HG03175 (cell line): ENCODE data around the gene RFX5.
"Not testable (repeated sequence)": the region's sequence is repeated elsewhere in the genome, so short reads cannot be mapped to it uniquely, and the experiment has no call there.

Source experiments
- ATAC-seq: cut with Tn5 transposase; IDR thresholded peaks from one replicate; pipeline ENCODE4 v1.9.1; 2021; ENCODE audit warnings: mild to moderate bottlenecking, moderate library complexity; ENCODE audit not compliant: unreplicated experiment

Gene RFX5

GRCh38 chr1:151362308-151363155 is 15.5 kb upstream of the RFX5 start:
- no peak for ATAC-seq

- no peak for ATAC-seq
These were observed 14.8 kb upstream of the RFX5 start for GRCh38 chr1:151361883-151362282.

GRCh38 chr1:151356696-151357095 is 9.6 kb upstream of the RFX5 start:
- no peak for ATAC-seq

- ATAC-seq = no peak
These were observed 5.1 kb upstream of the RFX5 start for GRCh38 chr1:151352021-151352718.

DNA sequence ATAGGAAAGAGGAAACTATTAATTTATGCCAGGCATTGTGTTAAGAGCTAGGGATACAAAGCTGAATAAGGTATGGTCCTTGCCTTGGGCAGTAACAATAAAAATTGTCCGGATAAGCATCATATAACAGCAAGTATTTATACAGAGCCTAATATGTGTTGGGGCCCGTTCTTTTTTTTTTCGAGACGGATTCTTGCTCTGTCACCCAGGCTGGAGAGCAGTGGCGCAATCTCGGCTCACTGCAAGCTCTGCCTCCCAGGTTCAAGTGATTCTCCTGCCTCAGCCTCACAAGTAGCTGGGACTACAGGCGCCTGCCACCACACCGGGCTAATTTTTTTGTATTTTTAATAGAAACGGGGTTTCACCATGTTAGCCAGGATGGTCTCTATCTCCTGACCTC is 3.3 kb upstream of the RFX5 start:
- ATAC-seq = not testable (repeated sequence)

DNA sequence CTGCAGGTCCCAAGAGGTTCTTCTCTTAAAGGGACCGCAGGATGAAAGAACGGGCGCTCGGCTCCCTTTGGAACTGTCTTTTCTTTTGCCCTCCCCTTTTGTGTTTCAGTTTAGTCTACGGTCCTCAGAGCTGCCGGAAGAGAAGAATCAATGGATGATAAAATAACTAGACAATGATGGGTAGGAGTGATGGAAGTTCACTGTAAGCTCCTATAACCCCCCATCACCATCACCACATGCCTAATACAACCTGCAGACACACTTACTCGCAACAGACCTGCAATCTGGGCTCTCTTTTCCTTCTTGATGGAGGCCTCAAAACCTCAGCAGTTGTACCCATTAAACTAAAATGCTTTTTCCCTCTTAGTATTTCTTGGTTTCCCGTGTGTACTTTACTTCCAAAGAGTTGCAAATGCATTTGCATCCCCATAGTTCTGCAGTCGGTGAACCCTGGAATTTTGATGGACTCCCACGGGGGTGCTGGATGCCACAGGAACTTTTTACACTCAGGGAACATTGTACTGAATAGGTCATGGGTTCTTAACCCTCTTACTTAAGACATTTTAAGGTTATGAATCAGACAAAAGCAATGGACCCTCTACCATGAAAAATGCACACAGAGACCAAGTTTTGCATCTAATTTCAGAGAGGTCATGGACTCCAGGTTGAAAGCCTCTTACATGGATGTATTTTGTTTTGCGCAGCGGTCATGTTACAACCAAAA is 633 bp upstream of the RFX5 start:
- no peak for ATAC-seq

DNA sequence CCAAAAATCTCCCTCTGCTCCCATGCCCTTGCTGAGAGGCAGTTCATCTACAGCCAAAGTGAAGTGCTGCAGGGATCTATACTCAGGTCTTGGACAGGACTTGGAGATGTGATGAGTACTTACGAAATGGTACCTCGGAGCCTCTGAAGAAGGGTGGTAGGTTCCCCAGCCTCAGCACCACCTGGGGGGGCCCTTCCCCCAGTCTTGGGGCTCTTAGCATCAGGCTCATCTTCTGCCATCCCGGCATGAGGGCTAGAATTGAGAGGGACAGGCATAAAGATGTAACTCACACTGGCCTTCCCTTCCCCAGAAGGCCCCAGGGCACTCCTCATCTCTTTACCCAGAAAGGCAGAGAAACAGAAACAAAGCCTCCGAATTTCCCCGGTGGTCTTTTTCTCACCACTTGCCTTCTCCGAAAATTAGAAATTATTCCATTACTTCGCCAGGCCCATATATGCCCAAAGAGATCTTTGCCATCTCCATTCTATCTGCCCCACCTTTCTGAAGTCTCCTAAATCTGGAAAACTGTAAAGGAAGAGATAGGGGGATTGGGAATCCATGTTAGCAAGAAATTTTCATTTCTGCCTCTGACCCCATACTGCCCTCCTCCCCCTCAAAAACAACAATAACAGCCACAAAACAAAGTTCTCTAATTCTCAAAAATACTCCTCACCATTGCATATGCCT is 827 bp downstream of the RFX5 start:
- no peak for ATAC-seq

GRCh38 chr1:151344291-151344690 is 2.8 kb downstream of the RFX5 start:
- no peak for ATAC-seq

GRCh38 chr1:151343587-151343986 is 3.5 kb downstream of the RFX5 start:
- no peak for ATAC-seq

DNA sequence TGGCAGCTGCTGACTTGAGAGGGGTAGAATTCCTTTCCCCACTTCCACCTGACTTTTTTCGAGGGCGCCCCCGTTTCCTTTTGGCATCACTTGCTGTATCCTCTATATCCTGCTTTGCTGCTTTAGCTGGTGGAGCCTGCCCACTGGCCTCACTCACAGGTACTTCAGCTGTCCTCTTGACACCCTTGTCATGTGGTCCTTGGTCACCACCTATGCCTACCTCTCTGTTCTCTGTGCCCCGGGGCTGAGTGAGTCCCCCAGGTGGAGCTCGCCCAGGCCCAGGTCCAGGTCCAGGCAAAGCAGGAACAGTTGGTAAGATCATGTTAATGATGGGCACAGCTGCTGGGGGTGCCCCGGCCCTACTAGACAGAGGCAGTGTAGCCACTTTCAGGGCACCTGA is 4.5 kb downstream of the RFX5 start:
- no peak for ATAC-seq

- no peak for ATAC-seq
These were observed 5.0 kb downstream of the RFX5 start for GRCh38 chr1:151342021-151342420.

DNA sequence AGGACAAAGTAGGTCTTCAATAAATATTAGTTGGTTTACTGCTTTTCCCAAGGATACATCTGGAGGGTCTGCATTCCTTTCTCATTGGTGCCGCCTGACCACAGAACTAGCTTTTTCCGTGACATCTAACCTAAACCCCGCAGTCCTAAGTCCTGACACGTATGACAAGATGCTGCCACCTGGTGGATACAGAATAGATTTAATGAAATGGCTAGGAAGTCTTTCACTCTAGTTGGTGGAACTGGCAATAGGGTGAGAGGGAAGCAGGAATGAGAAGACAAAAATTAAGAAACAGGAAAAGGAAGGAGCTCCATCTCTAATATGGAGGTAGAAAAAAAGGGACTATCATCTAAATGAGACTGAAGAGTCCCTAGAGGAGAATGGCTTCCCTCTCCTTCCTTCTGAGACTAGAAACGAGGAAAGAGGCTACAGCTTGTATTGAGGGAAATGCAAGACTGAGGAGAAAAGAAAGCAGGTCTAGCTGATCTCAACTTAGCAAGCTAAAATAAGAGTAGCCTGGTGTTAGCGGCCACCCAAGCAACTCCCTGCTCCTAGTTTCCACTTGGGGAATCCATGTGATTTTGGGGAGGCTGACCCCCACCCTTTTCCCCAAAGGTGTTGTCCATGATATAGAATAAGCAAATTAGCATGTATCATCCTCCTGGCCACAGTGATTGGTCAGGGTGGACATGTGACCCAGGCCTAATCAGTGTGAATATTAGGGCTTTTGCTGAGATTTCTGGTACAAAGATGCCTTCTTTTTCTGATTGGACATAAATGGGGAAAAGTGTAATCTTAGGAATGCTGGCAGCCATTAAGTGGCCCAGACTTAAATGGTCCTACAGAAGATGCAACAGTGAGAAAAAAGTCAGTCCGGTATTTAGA is 5.9 kb downstream of the RFX5 start:
- peak; percentile 38 for ATAC-seq

GRCh38 chr1:151336556-151336955 is 10.5 kb downstream of the RFX5 start:
- no peak for ATAC-seq

GRCh38 chr1:151334822-151335221 is 12.2 kb downstream of the RFX5 start:
- ATAC-seq = no peak

- peak; percentile 8 for ATAC-seq
These were observed 19.0 kb downstream of the RFX5 start for GRCh38 chr1:151327903-151328674.

DNA sequence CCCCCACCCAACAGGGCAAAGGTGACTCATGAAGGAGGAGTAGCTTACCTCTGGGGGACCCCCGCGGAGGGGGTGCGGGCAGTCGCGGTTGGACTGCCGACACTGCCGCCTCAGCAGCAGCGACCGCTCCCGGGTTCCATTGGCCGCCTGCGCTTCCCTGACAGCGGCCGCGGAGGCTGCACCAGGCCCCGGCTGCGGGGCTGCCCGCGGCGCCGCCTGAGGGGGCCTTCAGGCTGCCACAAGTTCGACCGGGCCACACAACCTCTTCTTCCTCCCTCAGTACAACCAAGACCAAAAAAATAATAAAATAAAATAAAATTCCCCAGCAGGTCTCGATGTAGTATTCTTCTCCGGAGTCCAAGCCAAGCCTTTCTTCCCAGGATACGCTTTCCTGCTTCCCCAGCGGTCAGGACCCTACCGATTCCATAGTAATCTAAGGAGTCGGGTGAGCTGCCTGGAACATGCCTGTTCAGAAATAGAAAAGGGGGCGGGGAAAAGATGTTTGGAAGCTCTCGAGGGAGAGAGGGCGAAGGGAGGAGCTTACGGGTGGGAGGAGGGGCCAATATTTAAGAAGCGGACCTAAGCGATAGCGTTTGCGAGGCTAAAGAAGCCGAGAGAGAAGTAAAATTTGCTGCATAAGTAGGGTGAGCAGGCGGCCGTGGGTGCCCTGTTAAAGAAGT is 19.7 kb downstream of the RFX5 start, which contains the start of gene PI4KB:
TSS of gene PI4KB (minus strand) at position 194 of the 680 bp plus-strand sequence. CDS start 10,935 bp downstream, outside the sequence.
- peak; percentile 82 for ATAC-seq

GRCh38 chr1:151326619-151327222 is 20.3 kb downstream of the RFX5 start:
- peak; percentile 49 for ATAC-seq
